Mesendoderm (in vitro differentiated cells): ENCODE data around the gene SHROOM3.

ENCODE experiments used
- DNase-seq: peaks from one replicate; pipeline ENCODE4 v3.0.0; 2013
- H2AK5ac ChIP-seq: 2 replicates; pipeline ENCODE4 v1.6.1; 2013; ENCODE audit warnings: low read length, inconsistent platforms
- H2BK120ac ChIP-seq: 2 replicates; pipeline ENCODE4 v1.6.1; 2013; ENCODE audit warnings: low read depth, mild to moderate bottlenecking, low read length, moderate library complexity, mixed read lengths
- H2BK15ac ChIP-seq: replicated peaks from 2 replicates; pipeline ENCODE4 v1.6.1; 2013; ENCODE audit warnings: low read depth, mild to moderate bottlenecking, moderate library complexity
- H2BK5ac ChIP-seq: 2 replicates; pipeline ENCODE4 v1.6.1; 2013; ENCODE audit warnings: low read length, inconsistent platforms
- H3K18ac ChIP-seq: 2 replicates; pipeline ENCODE4 v1.6.1; 2013; ENCODE audit warnings: mild to moderate bottlenecking, low read length, mixed read lengths
- H3K23ac ChIP-seq: one replicate; pipeline ENCODE4 v1.6.1; 2013; ENCODE audit warnings: low read length
- H3K27ac ChIP-seq: 2 replicates; pipeline ENCODE4 v1.5.1; 2013; ENCODE audit warnings: low read depth, mild to moderate bottlenecking, inconsistent platforms, low read length, moderate library complexity
- H3K27me3 ChIP-seq: 2 replicates; pipeline ENCODE4 v1.6.1; 2013; ENCODE audit warnings: low read length, control low read depth, mild to moderate bottlenecking, inconsistent platforms; ENCODE audit not compliant: insufficient read depth, poor library complexity
- H3K36me3 ChIP-seq: 2 replicates; pipeline ENCODE4 v1.6.1; 2013; ENCODE audit warnings: low read length, inconsistent platforms; ENCODE audit not compliant: control insufficient read depth, insufficient read depth
- H3K4ac ChIP-seq: one replicate; pipeline ENCODE4 v1.6.1; 2013; ENCODE audit warnings: low read depth, mild to moderate bottlenecking, low read length, moderate library complexity
- H3K4me1 ChIP-seq: 2 replicates; pipeline ENCODE4 v1.6.1; 2013; ENCODE audit warnings: low read depth, low read length, inconsistent platforms; ENCODE audit not compliant: control insufficient read depth
- H3K4me2 ChIP-seq: 2 replicates; pipeline ENCODE4 v1.6.1; 2013; ENCODE audit warnings: low read length
- H3K4me3 ChIP-seq: 2 replicates; pipeline ENCODE4 v1.5.1; 2013; ENCODE audit warnings: mild to moderate bottlenecking, low read length
- H3K56ac ChIP-seq: one replicate; pipeline ENCODE4 v1.6.1; 2013; ENCODE audit warnings: low read length
- H3K79me1 ChIP-seq: 2 replicates; pipeline ENCODE4 v1.6.1; 2013; ENCODE audit warnings: low read length, inconsistent platforms
- H3K79me2 ChIP-seq: 2 replicates; pipeline ENCODE4 v1.6.1; 2013; ENCODE audit warnings: mild to moderate bottlenecking, low read length; ENCODE audit not compliant: control insufficient read depth, insufficient read depth
- H3K9ac ChIP-seq: 2 replicates; pipeline ENCODE4 v1.6.1; 2013; ENCODE audit warnings: low read length, inconsistent platforms
- H4K5ac ChIP-seq: one replicate; pipeline ENCODE4 v1.6.1; 2013; ENCODE audit warnings: low read length
- H4K8ac ChIP-seq: one replicate; pipeline ENCODE4 v1.6.1; 2013; ENCODE audit warnings: low read depth, mild to moderate bottlenecking, control low read depth, low read length, moderate library complexity
- WGBS: extraction: QIAGEN DNeasy Blood & Tissue Kit; methylation state at CpG from one replicate; pipeline ENCODE4 v1.1.7; 2013; ENCODE audit warnings: low lambda C conversion rate, missing lambda C conversion rate; ENCODE audit not compliant: insufficient coverage; ENCODE audit errors: extremely low coverage; 5-methylcytosine and 5-hydroxymethylcytosine counted together

The SHROOM3 gene

GRCh38 chr4:76628251-76628650 lies 193.2 kb downstream of the SHROOM3 start:
- Histone ChIP-seq H4K8ac (no peak overlapping the region), H3K27me3 (no peaks in the 10 kb centered on the region), H2BK5ac (no peak overlapping the region), H3K56ac (no peak overlapping the region), H3K4ac (no peak overlapping the region), H3K9ac (no peak overlapping the region), H3K23ac (no peak overlapping the region), H3K4me1 (peaks cover 9% of the 10 kb centered on the region), H4K5ac (no peak overlapping the region), H2BK15ac (no peak overlapping the region), H3K79me1 (no peaks in the 10 kb centered on the region), H3K36me3 (no peaks in the 10 kb centered on the region), H3K4me2 (no peak overlapping the region), H2AK5ac (no peak overlapping the region), H3K18ac (no peak overlapping the region), H3K79me2 (no peaks in the 10 kb centered on the region), H2BK120ac (no peak overlapping the region), H3K27ac (no peak overlapping the region), H3K4me3 (no peak overlapping the region)
- WGBS, result no CpG with 5 or more reads among the region's 1 CpG
- DNase-seq, result no peak

- Histone ChIP-seq H3K4me3 (no peak overlapping the region), H2AK5ac (no peak overlapping the region), H3K9ac (no peak overlapping the region), H4K5ac (no peak overlapping the region), H3K56ac (no peak overlapping the region), H3K4ac (no peak overlapping the region), H2BK5ac (no peak overlapping the region), H3K79me2 (no peaks in the 10 kb centered on the region), H2BK15ac (no peak overlapping the region), H3K36me3 (no peaks in the 10 kb centered on the region), H4K8ac (no peak overlapping the region), H3K4me2 (no peak overlapping the region), H3K27ac (no peak overlapping the region), H3K27me3 (no peaks in the 10 kb centered on the region), H3K79me1 (no peaks in the 10 kb centered on the region), H3K23ac (no peak overlapping the region), H3K4me1 (peaks cover 5% of the 10 kb centered on the region), H2BK120ac (no peak overlapping the region), H3K18ac (no peak overlapping the region)
- DNase-seq, result no peak
- no CpG with 5 or more reads among the region's 1 CpG for WGBS
Observed at GRCh38 chr4:76630741-76631140, 195.7 kb downstream of the SHROOM3 start.

- no CpG with 5 or more reads among the region's 3 CpGs for WGBS
- H3K27ac ChIP-seq, result no peak overlapping the region
Observed at GRCh38 chr4:76634220-76634619, 199.2 kb downstream of the SHROOM3 start.

GRCh38 chr4:76637712-76638361 lies 202.8 kb downstream of the SHROOM3 start:
- H3K4me3 ChIP-seq, result no peak overlapping the region
- no CpG with 5 or more reads among the region's 5 CpGs for WGBS
- no peak overlapping the region for H3K27ac ChIP-seq
- no peak overlapping the region for H3K4me2 ChIP-seq
- H3K4ac ChIP-seq, result no peak overlapping the region
- no peak overlapping the region for H2BK120ac ChIP-seq
- no peaks in the 10 kb centered on the region for H3K79me1 ChIP-seq
- no peak overlapping the region for H4K5ac ChIP-seq
- H3K36me3 ChIP-seq, result no peaks in the 10 kb centered on the region
- no peak overlapping the region for H3K56ac ChIP-seq
- no peak overlapping the region for H2BK15ac ChIP-seq
- H3K27me3 ChIP-seq, result no peaks in the 10 kb centered on the region
- no peak for DNase-seq
- H3K79me2 ChIP-seq, result no peaks in the 10 kb centered on the region
- H3K18ac ChIP-seq, result no peak overlapping the region
- no peak overlapping the region for H3K9ac ChIP-seq
- H2AK5ac ChIP-seq, result no peak overlapping the region
- H2BK5ac ChIP-seq, result no peak overlapping the region
- H4K8ac ChIP-seq, result no peak overlapping the region
- peaks cover 2% of the 10 kb centered on the region for H3K4me1 ChIP-seq
- no peak overlapping the region for H3K23ac ChIP-seq

More at GRCh38 chr4:76634220-76634619, 199.2 kb downstream of the SHROOM3 start:
- H2BK15ac ChIP-seq, result no peak overlapping the region
- H3K36me3 ChIP-seq, result no peaks in the 10 kb centered on the region
- no peak overlapping the region for H3K9ac ChIP-seq
- DNase-seq, result peak; percentile 27
- no peak overlapping the region for H2BK120ac ChIP-seq
- H2AK5ac ChIP-seq, result no peak overlapping the region
- peaks cover 5% of the 10 kb centered on the region for H3K4me1 ChIP-seq
- H3K4me2 ChIP-seq, result no peak overlapping the region
- H3K79me1 ChIP-seq, result no peaks in the 10 kb centered on the region
- H3K79me2 ChIP-seq, result no peaks in the 10 kb centered on the region
- no peak overlapping the region for H3K18ac ChIP-seq
- no peak overlapping the region for H2BK5ac ChIP-seq
- H3K27me3 ChIP-seq, result no peaks in the 10 kb centered on the region
- H3K23ac ChIP-seq, result no peak overlapping the region
- no peak overlapping the region for H3K56ac ChIP-seq
- H3K4me3 ChIP-seq, result no peak overlapping the region
- H4K5ac ChIP-seq, result no peak overlapping the region
- H4K8ac ChIP-seq, result no peak overlapping the region
- H3K4ac ChIP-seq, result no peak overlapping the region

- Histone ChIP-seq H3K79me2 (no peaks in the 10 kb centered on the region), H3K4me1 (no peaks in the 10 kb centered on the region), H3K27me3 (no peaks in the 10 kb centered on the region), H3K18ac (no peak overlapping the region), H3K56ac (no peak overlapping the region), H3K23ac (no peak overlapping the region), H2BK120ac (no peak overlapping the region), H3K4me3 (no peak overlapping the region), H2BK5ac (no peak overlapping the region), H2AK5ac (no peak overlapping the region), H3K79me1 (no peaks in the 10 kb centered on the region), H3K27ac (no peak overlapping the region), H3K9ac (no peak overlapping the region), H3K4me2 (no peak overlapping the region), H4K5ac (no peak overlapping the region), H3K36me3 (no peaks in the 10 kb centered on the region), H4K8ac (no peak overlapping the region), H2BK15ac (no peak overlapping the region), H3K4ac (no peak overlapping the region)
- no CpG with 5 or more reads among the region's 4 CpGs for WGBS
- DNase-seq, result no peak
Observed at GRCh38 chr4:76639288-76639687, 204.3 kb downstream of the SHROOM3 start.

GRCh38 chr4:76640353-76640910 lies 205.4 kb downstream of the SHROOM3 start:
- Histone ChIP-seq H2BK15ac (no peak overlapping the region), H4K8ac (no peak overlapping the region), H3K56ac (no peak overlapping the region), H3K18ac (no peak overlapping the region), H3K27ac (no peak overlapping the region), H3K9ac (no peak overlapping the region), H2BK5ac (no peak overlapping the region), H2BK120ac (no peak overlapping the region), H3K4me3 (no peak overlapping the region), H3K4me2 (no peak overlapping the region), H3K79me2 (no peaks in the 10 kb centered on the region), H3K79me1 (no peaks in the 10 kb centered on the region), H3K23ac (no peak overlapping the region), H3K27me3 (no peaks in the 10 kb centered on the region), H4K5ac (no peak overlapping the region), H3K4me1 (no peaks in the 10 kb centered on the region), H2AK5ac (no peak overlapping the region), H3K4ac (no peak overlapping the region), H3K36me3 (no peaks in the 10 kb centered on the region)
- WGBS, result no CpG with 5 or more reads among the region's 6 CpGs
- no peak for DNase-seq
